Activated T-cell treated with anti-CD3 and anti-CD28 coated beads for 48 hours (primary cell): Measurements from ENCODE around the gene IRF1.

ENCODE experiments used
- DNase-seq: peaks from one replicate; pipeline ENCODE4 v3.0.0-alpha.2; 2020; ENCODE audit warnings: low read depth

Gene IRF1

DNA sequence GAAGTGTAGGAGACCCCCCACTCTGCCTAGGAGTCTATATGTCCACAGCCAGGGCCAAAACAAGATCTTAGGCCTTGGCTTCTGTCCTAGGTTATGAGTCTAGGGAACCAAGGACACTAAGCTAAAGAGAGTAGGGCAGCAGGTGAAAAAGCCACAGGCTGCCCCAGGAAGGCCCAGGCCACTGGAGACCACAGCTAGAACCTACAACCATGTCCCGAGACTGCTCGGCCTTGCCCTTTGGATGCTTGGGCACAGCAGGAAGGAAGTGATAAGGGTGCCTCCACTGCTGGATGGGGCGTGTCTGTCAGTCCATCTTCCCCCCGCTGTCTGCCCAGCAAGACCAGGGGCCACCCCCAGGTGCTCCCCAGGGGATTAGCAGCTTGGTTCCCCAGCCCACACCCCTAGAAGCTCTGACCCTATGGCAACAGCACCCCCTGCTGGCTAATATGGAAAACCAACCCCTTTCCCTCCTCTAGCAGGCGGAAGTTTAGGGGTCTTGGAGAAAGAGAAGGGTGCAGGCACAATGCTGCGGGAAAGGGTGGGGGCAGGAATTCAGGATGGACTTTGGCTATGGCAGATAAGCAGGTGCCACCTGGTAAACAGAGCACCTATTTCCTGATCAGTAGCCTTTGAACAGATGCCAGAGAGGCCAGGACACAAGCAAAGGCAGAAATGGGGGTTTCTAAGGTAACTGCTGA lies 10.5 kb upstream of the IRF1 start:
- DNase-seq, result no peak

DNA sequence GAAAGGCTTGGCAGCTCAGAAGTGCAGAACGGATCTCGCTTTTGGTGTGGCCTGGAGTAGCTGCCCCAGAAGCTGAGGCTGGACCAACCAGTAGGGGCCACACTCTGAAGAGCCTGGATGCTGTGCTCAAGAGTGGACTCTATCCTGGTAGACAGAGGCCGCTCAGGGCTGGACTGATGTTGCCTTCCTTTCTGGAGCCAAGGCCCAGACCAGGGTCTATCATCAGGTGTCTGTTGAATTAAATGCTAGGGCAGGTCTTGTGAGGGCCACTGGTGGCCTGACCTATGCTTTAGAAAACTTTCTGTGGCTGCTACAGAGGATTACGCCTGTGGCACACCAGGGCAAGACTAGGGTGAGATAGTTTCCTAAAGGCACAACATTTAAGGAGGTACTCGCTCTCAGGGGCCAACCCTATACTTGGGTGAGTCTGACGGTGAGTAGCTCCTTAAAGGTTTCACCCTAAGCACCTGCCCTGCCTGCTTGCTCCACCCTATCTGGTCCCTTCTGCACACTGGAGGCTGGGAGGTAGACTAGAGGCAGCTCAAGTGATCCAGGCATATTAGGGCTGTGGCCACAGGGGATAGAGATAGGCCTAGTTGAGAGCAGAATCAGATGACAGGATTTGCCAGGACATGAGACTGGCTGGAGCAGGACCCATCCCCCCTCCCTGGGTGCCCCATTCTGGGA lies 9.8 kb upstream of the IRF1 start:
- DNase-seq, result no peak

DNA sequence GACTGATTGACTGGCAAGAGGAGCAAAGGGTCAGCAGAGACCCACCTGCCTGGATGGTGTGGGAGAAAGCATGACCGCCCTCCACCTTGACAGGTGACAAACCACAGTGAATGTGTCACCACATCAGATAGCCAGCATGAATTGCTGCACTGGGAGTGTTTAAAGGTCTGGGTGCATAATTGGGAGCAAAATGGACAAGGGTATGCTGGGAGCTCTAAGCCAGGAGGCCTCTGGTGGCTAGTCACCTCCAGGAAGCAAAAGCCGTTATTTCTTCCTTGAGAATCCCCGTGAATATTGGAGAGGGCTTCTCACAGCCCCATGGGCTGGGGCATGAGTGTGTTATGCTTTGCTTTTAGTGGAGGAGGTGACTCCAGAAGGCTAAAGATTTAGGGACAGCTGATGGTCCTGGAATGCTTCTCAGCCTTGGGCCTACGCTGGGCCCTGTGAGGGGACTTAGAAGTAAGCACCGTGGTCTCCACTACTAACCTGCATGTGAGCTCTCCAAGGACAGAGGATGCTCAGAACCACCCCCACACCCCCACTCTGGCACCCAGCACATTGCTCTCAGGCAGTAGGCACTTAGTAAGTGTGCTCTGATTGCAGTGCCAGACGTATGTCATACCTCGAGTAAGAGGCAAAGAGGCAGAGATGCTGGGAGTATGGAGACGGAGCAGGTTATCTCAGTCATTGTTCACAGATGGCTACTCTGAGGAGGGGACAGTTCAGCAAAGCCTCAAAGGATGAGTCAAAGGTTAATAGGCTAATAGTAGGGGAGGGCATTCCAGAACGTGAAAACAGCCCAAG lies 9.1 kb upstream of the IRF1 start:
- no peak for DNase-seq

DNA sequence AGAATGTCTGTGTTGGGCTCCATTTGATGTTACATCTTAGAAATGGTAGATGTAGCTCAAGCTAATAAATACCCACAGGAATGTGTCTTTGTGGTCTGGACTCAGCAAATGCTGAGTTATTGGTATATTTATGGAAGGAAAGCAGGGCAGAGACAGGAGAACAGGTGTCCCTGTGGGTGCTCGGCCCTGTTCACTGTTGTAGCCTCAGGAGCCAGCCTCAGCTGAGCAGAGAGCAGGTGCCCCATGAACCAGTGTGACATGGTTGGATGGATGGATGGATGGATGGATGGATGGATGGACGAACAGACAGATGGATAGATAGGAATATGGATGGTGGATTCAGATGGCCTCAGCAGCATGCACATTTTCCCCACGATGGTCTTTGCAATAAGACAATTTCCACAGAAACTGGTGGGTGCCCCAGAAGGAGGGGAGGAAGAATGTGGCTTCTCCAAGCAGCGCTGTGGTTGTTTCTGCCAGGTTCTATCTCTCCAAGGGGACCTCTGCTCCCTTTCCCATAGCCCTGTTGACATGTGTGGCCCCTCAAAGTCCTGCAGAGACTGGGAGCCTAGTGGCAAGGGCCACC lies 8.2 kb upstream of the IRF1 start:
- DNase-seq, result no peak

DNA sequence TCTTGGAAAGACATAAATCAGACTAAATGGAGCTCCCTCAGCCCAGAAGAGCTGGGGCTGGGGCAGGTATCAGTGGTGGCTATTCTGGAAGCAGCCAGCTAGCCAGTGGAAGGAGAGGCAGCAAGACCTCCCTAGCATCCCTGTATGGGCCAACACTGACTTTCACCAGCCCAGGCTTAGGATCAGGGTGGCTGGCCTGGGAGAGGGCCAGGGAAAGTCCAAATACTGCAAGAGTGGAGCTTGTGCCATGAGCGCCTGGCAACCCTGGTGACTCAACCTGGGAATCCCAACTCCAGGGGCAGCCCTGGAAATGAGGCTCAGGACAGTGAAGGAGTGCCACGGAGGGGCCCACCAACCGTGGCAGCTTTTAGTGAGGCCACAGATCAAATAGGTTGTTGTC lies 7.6 kb upstream of the IRF1 start:
- no peak for DNase-seq

DNA sequence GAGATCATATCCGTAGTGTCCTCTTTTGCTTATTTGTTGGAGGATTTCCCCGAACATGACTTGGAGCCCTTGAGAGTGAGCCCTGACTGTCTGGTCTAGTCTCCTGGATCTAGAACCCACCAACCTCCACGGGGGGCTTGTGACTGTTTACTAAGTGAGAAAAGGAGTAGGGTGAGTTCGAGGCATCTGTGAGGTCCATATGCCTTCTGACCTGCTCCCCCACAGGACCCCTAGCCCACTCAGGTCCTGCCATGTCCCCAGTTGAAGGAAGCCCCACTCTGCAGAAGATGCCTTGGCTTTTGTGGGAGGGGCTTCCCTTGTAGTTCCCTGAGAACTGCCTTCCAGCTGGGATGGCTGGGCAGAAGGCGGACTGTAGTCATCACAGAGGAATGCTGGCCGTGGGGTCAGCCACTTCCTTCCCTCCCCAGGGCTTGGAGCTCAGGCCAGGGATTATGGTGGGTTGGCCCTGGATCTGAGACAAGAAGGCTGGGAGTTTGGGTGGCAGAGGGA lies 7.0 kb upstream of the IRF1 start:
- DNase-seq, result no peak

DNA sequence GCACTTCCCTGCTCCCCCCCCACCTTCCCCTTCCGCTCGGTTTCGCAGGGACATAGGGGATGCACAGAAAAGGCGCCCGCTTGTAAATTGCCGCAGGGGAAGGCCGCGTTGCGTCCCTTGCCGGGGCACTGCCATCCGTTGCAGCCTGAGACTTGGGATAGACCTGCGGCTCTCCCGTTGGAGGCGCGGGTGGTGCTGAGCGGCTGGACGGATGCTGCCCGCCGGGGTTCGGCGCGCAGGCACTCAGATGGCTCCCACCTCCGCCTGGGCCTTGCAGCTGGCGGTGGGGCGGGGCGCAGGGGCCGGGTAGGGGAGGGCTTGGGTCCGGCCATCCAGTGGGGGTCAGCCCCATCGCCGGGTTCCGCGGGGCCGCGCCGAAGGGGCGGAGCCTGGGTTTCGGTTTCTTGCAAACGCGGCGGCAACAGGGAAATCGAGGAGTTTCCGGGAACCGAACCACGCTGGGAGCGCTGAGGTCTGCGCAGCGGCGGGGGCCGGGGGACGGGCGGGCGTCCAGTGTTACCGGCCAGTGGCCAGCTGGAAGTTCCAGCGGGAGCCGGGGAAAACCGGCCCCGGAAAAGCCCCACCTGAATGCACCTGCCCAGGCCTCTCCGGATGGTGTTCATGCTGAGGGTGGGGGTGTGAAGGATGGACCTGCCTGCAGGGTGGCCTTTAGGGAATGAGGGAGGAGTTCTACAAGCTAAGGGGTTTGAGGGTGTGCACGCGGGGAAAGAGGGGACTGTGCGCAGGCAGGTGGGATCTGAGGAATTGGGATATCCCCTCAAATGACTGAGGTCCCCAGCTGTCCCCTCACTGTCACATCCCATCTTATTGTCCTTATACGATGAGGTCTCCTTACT lies 6.3 kb upstream of the IRF1 start:
- DNase-seq, result peak; percentile 58

DNA sequence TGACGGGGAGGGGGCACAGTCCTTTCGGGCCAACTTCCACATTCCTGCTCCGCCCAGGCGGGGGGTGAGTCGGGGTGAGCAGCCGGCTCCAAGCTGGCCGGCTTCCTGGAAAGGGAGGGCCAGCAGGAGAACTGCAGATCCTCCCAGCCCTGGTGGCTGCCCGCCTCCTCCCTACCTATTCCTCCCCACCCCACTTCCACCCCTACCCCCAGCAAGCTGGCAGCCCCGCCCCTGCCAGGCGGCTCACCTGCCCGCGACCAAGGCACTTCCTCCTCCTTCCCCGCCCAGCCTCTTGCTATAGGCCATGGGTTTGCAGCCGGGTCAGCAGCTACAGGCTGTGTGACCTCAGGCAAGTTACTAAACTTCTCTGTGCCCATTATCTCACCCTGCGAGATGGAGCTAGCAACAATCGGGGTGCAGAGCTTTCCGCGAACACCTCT lies 5.6 kb upstream of the IRF1 start:
- DNase-seq, result peak; percentile 80

DNA sequence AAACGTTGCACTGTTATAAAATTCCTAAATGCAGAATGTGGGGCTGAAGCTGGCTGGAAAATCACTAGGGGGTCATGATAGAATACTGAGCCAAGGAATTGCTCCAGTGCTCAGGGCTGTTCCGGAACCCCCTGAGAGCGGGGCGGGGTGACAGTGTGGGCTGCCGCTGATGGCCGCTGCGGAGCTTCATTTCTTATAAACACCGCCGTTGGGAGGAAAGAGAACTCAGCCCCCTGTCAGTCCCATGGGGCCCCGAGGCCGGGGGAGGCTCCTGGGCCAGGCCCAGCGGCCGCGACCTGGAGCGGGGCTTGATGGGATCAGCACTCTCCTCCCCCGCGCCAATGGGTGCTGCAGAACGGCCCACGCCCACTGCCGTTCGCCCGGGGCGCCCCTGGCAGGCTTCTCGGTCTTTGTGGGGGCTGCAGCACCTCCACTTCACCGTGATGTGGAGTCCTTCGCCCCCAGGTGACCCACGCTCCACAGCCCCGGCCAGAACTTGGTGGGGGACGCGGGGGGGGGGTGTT lies 5.2 kb upstream of the IRF1 start:
- DNase-seq, result peak; percentile 74

DNA sequence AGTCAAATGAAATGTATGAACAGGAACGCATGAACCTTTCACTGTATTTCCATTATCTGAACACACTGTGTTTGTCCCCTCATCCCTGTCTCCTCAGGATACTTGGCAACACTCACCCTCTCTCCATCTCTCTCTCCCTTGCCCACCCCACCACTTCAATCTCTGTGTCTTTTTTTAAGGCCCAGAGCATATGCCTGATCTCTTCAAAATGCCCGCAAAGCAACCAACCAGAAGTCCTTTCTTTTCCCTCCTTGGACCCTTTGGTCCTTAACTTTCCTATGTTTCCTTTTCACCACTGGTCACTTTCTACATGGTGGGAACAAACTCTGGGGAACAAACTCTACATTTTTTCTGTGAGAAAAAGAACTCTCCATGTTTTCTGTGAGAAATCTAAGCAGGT lies 3.2 kb upstream of the IRF1 start:
- DNase-seq, result no peak

DNA sequence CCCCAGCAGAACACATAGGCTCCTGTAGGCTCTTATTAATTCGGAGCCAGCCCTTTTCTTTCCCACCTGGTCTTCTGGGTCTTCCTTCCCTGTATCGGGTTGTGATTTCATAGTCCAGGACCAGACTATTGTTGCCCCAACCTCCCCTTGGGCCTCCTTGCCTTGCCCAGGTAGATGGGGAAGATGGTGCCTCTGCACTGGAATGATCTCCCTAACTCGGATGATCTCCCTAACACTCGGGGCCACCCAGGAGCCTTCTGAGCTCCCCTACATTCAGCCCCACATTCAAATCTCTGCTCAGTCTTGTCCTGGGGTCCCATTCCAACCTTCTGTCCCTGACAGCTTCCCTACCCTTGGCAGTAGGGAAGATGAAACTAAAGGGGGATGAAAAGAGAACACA lies 2.7 kb upstream of the IRF1 start:
- no peak for DNase-seq

DNA sequence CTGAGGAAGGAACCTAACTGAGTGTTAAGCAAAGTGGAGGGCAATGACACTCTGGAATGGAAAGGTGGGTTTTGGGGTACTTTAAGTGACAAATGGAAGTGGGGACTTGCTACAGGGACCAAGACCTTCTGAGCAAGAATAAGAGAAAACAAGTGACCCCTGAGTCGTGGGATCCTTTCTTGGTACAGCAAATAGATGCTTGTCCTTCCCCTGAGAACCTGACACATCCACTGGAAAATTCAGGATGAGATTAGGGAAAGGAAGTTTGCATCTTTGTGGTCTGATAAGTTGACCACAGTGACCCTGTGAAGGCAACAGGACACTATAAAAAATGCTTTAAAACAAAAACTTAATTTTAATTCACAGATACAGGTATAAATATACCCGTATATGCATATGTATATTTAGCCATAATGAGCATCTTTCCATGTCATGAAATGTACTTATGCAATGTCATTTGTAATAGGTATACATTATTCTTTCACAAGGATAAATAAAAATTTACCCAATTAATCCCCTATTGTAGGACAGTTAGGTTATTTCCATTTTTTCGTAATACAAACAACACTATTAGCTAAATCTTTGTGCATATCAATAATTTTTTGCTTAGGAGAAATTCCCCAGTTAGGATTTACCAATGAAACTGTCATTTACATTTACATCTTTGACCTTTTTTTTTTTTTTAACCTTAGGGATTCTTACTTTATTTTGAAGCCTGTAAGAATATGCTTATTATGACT lies 2.0 kb upstream of the IRF1 start:
- no peak for DNase-seq

DNA sequence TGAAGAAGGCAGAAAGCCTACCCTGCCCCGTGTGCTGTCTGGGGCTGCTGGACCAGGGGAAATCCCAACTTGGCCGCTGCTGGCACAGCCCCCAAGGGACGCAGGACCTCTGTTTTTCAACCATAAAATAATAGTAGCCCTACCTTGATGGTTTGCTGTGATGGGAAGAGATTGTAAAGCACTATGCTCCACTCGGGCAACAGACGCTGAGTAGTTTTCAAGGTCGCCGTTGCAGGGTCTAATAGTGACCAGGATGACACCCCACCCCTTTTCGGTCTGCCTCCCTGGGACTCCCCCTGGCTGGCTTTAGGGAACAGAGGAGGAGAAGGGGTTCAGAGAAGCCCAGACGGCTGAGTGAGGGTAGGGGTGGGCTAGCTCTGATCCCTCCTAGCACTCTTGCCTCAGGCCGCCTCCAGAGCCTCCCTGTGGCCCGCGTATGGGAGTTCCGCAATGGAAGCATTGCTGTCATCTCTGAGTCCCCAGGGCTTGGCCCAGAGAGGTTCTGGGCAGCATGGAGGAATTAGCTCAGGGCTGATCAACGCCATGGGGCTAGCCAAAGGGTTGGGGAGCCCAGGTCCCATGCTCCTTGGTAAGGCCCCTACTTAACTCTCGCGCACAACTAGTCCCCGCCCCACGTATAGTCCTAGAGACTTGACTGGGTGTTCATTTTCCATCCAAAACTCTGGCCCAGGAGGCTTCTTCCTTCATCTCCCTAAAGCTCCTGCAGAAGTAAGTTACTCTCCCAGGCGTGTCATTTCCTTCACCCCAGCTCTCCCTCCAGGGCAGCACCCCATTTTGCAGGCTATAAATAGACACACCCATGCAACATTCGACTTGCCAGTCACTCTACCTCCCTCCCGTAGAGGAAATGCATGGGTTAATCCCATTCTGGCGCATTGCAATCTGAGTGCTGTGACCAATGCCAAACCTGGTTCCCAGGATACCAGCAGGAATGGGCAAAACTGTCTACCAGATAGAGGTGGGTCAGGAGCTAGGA lies 1.1 kb upstream of the IRF1 start:
- DNase-seq, result no peak

DNA sequence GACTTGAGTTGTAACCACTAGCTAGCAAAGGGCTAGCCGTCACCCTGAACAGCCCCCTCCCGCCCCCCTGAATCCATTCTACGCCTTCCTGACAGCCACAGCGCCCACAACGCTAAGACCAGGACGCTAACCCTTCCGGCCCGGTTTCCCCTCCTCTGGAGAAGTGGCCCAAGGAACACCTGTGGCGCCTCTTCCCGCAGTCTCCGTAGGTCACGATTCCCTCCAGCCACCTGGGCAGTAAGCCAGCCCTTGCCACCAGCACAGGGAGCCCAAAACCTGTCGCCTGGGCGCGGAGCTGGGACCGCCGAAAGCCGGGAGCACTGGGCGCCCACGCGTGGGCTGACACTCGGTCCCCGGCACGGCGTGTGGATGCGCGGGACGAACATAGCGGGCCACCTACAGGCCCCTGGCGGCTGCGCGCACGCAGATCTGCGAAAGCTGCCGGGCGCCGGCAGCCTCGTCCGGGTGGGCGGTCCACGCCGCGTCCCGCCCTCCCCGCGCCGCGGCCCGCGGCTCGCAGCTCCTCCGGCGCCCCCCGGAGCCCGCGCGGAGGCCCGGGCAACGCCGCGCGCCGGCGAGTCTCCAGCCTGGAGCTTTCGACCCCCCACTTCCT lies 596 bp downstream of the IRF1 start:
- no peak for DNase-seq

DNA sequence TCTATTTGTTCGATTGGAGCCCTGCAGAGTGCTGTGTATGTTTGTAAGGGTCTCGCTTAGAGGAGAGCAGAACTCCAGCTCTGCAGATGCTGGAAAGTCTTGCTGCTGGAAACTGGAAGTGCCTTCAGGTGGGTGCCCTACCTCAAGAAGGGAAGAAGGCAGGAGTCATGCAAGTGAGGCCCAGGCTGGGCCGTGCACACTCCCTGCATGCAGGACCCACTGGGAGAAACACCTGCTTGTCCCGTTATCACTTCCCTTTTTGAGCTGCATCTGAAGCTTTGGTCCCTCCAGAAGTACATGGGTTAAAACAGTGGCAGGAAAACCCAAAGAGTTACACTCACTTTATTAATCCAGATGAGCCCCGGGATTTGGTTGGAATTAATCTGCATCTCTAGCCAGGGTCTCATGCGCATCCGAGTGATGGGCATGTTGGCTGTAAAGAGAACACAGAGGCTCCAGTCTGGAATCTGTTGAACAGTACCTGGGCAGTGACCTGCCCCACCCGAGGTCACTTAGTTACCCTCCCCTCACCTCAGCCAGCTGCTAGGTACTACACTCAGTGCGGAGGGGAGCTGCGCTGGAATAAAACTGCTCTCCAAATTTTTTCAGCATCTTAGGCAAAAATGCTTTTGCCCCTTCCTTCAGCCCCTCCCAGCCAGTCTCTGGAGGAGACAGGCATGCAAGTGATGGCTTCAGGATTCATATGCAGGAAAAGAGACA lies 1.4 kb downstream of the IRF1 start:
- no peak for DNase-seq

DNA sequence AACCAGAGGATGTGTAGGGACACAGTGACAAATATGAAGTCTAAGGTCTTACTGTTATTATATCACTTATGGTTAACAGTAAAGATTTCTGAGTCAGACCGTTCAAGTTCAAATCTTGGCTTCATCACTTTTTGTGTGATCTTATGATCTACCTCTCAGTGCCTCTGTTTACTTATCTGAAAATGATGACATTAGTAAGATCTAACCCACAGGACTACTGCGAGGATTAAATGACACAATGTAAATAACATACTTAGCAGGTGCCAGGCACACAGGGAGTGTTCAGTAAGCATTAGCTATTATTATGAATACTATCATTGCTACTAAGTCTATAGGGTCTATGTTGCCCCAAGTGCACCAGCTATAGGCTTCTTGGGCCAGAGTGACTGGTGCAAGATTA lies 2.0 kb downstream of the IRF1 start:
- DNase-seq, result no peak

DNA sequence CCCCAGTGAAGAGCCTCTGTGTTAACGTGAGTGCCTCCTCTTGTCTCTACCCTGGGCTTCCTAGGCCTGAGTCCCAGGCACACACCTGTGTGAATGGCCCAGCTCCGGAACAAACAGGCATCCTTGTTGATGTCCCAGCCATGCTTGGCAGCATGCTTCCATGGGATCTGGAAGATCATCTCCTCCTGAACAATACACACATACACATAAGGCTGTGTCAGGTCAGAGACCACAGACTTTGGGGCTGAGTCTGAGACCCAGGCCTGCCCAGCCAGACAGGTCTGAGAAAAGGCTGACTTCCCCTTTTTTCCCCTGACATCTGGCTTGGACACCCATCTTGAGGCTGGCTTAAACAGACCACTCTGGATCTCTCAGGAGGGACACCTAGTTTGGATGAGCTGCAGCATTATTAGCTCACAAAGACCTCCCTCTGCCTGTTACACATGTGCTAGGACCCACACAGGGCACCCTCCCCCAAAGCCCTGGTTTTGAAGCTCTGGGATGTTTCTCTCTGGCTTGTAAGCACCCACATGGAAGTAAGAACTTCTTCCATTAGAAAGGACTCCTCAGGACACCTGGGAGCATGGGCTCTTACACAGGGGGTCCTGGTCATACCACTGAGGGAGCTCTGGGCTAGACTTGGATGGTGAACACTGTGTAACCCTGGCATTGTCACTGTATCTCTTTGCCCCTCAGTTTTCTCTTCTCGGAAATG lies 2.6 kb downstream of the IRF1 start:
- no peak for DNase-seq

DNA sequence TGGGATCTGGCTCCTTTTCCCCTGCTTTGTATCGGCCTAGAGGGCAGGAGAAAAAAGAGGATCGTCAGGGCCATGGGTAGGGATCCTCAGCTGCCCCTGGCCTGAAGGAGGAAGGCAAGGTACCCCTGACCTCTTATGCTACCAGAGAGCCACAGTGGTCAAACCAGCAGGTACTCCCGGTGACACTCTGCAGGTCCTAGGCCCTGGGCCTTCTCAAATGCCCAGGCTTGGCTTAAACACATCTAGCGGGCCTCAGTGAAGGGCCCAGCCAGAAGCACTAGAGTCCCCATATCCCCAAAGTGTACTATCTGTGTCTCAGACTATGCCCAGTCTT lies 3.5 kb downstream of the IRF1 start:
- no peak for DNase-seq
